GM18868 (cell line): ENCODE data around the gene KLK1.

ENCODE experiments used
- ATAC-seq: cut with Tn5 transposase; IDR thresholded peaks from one replicate; pipeline ENCODE4 v1.9.1; 2021; ENCODE audit warnings: mild to moderate bottlenecking, moderate library complexity; ENCODE audit not compliant: unreplicated experiment

Gene KLK1

DNA sequence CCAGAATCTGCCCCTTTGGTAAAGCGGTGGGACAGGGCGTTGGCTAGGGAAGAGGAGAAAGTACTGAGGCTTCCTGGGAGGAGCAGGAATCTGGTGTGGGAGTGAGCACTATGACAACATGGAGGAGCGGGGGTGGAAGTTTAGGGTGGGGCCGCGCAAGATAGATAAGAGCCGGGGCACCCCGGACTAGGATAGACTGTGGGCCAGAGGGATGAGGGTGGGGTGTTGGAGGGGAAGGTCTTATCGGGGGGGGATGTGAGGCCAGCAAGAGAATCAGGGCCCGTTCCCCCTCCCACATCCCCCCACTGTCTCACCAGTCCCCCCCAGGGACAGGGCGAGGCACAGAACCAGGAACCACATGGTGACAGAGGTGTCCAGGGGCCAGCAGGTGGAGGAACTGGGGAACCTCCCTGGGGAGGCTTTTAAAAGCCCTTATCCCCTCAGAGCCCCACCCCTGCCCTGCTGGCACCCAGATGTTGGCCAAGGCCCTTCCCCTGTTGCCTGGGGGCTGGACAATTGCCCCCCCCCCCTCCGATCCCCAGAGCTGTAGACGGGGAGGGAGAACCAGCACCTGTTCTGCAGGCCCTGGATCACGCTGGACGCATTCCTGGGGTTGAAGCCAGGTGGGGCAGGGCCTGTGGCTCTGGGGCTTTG, at the start of gene KLK1:
TSS of gene KLK1 (minus strand) at position 399 of the 654 bp plus-strand sequence. CDS start at position 360, 39 bp downstream.
- ATAC-seq = no peak

DNA sequence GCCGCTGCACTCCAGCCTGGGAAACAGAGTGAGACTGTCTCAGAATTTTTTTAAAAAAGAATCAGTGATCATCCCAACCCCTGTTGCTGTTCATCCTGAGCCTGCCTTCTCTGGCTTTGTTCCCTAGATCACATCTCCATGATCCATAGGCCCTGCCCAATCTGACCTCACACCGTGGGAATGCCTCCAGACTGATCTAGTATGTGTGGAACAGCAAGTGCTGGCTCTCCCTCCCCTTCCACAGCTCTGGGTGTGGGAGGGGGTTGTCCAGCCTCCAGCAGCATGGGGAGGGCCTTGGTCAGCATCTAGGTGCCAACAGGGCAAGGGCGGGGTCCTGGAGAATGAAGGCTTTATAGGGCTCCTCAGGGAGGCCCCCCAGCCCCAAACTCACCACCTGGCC, 49.5 kb upstream of the KLK1 start, which contains the start of gene KLK2:
TSS of gene KLK2 (plus strand) at position 384 of the 400 bp plus-strand sequence. CDS start 35 bp downstream, outside the sequence.
- no peak for ATAC-seq

DNA sequence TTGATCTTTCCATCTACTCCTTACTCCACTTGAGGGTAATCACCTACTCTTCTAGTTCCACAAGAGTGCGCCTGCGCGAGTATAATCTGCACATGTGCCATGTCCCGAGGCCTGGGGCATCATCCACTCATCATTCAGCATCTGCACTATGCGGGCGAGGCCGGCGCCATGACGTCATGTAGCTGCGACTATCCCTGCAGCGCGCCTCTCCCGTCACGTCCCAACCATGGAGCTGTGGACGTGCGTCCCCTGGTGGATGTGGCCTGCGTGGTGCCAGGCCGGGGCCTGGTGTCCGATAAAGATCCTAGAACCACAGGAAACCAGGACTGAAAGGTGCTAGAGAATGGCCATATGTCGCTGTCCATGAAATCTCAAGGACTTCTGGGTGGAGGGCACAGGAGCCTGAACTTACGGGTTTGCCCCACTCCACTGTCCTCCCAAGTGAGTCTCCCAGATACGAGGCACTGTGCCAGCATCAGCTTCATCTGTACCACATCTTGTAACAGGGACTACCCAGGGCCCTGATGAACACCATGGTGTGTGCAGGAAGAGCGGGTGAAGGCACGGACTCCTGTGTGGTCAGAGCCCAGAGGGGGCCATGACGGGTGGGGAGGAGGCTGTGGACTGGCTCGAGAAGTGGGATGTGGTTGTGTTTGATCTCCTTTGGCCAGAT, 47.0 kb upstream of the KLK1 start:
- ATAC-seq = no peak

DNA sequence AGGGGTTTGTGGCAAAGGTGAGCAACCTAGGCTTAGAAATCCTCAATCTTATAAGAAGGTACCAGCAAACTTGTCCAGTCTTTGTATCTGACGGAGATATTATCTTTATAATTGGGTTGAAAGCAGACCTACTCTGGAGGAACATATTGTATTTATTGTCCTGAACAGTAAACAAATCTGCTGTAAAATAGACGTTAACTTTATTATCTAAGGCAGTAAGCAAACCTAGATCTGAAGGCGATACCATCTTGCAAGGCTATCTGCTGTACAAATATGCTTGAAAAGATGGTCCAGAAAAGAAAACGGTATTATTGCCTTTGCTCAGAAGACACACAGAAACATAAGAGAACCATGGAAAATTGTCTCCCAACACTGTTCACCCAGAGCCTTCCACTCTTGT, 45.9 kb upstream of the KLK1 start:
- no peak for ATAC-seq

- no peak for ATAC-seq
Measured at GRCh38 chr19:50861496-50862286, 38.1 kb upstream of the KLK1 start.

DNA sequence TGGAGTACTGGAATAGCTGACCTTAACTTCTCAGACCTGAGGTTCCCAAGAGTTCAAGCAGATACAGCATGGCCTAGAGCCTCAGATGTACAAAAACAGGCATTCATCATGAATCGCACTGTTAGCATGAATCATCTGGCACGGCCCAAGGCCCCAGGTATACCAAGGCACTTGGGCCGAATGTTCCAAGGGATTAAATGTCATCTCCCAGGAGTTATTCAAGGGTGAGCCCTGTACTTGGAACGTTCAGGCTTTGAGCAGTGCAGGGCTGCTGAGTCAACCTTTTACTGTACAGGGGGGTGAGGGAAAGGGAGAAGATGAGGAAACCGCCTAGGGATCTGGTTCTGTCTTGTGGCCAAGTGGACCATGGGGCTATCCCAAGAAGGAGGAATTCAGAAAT, 37.4 kb upstream of the KLK1 start:
- no peak for ATAC-seq

DNA sequence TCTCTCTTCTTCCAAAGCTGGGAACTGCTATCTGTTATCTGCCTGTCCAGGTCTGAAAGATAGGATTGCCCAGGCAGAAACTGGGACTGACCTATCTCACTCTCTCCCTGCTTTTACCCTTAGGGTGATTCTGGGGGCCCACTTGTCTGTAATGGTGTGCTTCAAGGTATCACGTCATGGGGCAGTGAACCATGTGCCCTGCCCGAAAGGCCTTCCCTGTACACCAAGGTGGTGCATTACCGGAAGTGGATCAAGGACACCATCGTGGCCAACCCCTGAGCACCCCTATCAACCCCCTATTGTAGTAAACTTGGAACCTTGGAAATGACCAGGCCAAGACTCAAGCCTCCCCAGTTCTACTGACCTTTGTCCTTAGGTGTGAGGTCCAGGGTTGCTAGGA, 36.3 kb upstream of the KLK1 start:
- ATAC-seq = no peak

DNA sequence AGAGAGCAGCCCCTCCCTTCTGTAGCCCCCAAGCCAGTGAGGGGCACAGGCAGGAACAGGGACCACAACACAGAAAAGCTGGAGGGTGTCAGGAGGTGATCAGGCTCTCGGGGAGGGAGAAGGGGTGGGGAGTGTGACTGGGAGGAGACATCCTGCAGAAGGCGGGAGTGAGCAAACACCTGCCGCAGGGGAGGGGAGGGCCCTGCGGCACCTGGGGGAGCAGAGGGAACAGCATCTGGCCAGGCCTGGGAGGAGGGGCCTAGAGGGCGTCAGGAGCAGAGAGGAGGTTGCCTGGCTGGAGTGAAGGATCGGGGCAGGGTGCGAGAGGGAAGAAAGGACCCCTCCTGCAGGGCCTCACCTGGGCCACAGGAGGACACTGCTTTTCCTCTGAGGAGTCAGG, 35.3 kb upstream of the KLK1 start:
- ATAC-seq = no peak

- ATAC-seq = no peak
Measured at GRCh38 chr19:50857366-50857765, 33.8 kb upstream of the KLK1 start.

DNA sequence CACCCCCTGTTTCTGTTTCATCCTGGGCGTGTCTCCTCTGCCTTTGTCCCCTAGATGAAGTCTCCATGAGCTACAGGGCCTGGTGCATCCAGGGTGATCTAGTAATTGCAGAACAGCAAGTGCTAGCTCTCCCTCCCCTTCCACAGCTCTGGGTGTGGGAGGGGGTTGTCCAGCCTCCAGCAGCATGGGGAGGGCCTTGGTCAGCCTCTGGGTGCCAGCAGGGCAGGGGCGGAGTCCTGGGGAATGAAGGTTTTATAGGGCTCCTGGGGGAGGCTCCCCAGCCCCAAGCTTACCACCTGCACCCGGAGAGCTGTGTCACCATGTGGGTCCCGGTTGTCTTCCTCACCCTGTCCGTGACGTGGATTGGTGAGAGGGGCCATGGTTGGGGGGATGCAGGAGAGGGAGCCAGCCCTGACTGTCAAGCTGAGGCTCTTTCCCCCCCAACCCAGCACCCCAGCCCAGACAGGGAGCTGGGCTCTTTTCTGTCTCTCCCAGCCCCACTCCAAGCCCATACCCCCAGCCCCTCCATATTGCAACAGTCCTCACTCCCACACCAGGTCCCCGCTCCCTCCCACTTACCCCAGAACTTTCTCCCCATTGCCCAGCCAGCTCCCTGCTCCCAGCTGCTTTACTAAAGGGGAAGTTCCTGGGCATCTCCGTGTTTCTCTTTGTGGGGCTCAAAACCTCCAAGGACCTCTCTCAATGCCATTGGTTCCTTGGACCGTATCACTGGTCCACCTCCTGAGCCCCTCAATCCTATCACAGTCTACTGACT, 31.2 kb upstream of the KLK1 start, which contains the start of gene KLK3:
TSS of gene KLK3 (plus strand) at position 280 of the 775 bp plus-strand sequence. CDS start at position 321, 41 bp downstream.
- no peak for ATAC-seq

GRCh38 chr19:50851620-50852019, 28.0 kb upstream of the KLK1 start:
- no peak for ATAC-seq

- no peak for ATAC-seq
Measured at GRCh38 chr19:50850738-50851137, 27.2 kb upstream of the KLK1 start.

GRCh38 chr19:50844296-50844935, 20.8 kb upstream of the KLK1 start:
- no peak for ATAC-seq

DNA sequence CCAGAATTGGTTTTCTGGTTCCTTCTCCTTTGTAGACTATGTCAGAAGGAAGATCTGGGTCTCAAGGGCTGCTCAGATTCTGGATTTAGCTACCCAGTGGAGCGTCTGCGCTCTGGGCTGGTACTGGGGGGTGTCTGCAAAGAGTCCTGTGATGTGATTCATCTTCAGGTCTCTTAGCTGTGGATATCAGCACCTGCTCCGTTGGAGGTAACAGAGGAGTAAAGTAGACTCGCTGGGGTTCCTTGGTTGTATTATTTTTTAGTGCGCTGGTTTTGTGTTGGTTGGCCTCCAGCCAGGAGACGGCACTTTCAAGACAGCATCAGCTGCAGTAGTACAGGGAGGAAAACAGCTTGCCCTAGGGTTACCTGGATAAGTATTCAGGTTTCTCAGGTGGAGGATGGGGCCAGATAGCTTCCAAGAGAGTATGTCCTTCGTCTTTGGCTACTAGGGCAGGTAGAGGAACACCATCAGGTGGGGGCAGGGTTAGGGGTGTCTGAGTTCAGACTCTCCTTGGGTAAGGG, 20.2 kb upstream of the KLK1 start:
- no peak for ATAC-seq

- ATAC-seq = no peak
Measured at GRCh38 chr19:50843205-50843604, 19.6 kb upstream of the KLK1 start.

GRCh38 chr19:50842130-50842529, 18.5 kb upstream of the KLK1 start:
- no peak for ATAC-seq

DNA sequence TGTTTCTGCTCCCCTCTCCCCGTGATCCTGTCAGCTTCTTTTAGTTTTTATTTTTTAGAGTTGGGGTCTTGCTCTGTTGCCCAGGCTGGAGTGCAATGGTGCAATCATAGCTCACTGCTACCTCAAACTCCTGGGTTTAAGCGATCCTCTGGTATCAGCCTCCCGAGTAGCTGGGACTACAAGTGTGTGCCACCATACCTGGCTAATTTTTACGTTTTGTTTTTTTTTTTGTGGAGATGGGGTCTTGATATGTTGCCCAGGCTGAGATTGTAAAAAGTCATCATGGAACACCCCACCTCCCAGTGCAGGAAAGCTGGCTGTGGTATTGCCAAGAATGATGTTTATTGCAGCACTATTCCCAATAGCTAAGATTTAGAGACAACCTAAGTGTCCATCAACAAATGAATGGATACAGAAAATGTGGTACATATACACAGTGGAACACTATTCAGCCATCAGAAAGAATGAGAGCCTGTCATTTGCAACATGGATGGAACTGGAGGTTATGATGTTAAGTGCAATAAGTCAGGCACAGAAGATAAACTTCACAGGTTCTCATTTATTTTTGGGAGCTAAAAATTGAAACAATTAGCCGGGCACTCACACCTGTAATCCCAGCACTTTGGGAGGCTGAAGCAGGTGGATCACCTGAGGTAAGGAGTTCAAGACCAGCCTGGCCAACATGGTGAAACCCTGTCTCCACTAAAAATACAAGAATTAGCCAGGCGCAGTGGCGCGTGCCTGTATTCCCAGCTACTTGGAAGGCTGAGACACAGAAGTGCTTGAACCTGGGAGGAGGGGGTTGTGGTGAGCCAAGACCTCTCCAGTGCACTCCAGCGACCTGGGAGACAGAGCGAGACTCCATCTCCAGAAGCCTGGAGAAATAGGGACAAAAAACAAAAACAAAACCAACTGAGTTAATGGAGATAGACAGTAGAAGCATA, 16.4 kb upstream of the KLK1 start:
- no peak for ATAC-seq

- ATAC-seq = no peak
Measured at GRCh38 chr19:50838239-50838638, 14.7 kb upstream of the KLK1 start.

GRCh38 chr19:50837300-50837699, 13.7 kb upstream of the KLK1 start:
- ATAC-seq = no peak
